Liver (tissue), 3 donors: ENCODE results near the gene TRAPPC5.

Experiments used
- CTCF ChIP-seq: fragments of 150-350 bp; IDR thresholded peaks from 2 replicates; pipeline ENCODE4 v1.5.1; 2017; ENCODE audit warnings: improper control_type of control experiment, low read depth, low read length; ENCODE audit not compliant: missing input control
- FOXA1 ChIP-seq: IDR thresholded peaks from 2 replicates; pipeline ENCODE4 v1.6.1; 2016; ENCODE audit warnings: antibody characterized with exemption
- GABPA ChIP-seq, 2 donors: IDR thresholded peaks in 1 of 2; conservative IDR thresholded peaks in 1 of 2; 2 replicates each; pipeline ENCODE4 v1.6.1; 2016; ENCODE audit warnings: antibody characterized with exemption in 2 of 2, mild to moderate bottlenecking in 1 of 2, moderate library complexity in 1 of 2
- MAX ChIP-seq: IDR thresholded peaks from 2 replicates; pipeline ENCODE4 v1.6.1; 2016; ENCODE audit warnings: antibody characterized with exemption
- REST ChIP-seq: IDR thresholded peaks from 2 replicates; pipeline ENCODE4 v1.6.1; 2016; ENCODE audit warnings: antibody characterized with exemption, mild to moderate bottlenecking
- SP1 ChIP-seq: IDR thresholded peaks from 2 replicates; pipeline ENCODE4 v1.6.1; 2018; ENCODE audit warnings: antibody characterized with exemption, mild to moderate bottlenecking
- TAF1 ChIP-seq: conservative IDR thresholded peaks from 2 replicates; pipeline ENCODE4 v1.6.1; 2016; ENCODE audit warnings: antibody characterized with exemption, mild to moderate bottlenecking
- YY1 ChIP-seq: IDR thresholded peaks from 2 replicates; pipeline ENCODE4 v1.6.1; 2016; ENCODE audit warnings: antibody characterized with exemption, mild to moderate bottlenecking
- ZBTB33 ChIP-seq: IDR thresholded peaks from 2 replicates; pipeline ENCODE4 v1.6.1; 2016; ENCODE audit warnings: antibody characterized with exemption
- donor health status: healthy.
- donor health status: healthy.

DNA sequence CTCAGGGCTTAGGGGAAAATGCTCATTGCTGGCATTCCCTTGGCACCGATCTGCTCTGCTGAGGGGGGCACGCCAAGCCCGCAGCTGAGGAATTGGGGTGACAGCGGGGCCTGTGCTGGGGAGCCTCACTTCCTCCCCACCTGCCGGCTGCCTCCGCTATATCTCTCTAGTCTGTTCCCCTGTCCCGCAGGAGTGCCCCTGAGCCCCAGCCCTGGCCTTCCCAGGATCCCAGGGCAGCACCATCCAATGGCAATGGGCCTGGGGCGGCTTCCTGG is 34.3 kb upstream of the TRAPPC5 start:
- TF ChIP-seq CTCF (no peak), MAX (no peak), FOXA1 (no peak), ZBTB33 (no peak), SP1 (no peak), TAF1 (no peak), REST (no peak), GABPA (IDR thresholded peaks at IDR 0.05 in 1 of 2, conservative IDR thresholded peaks at IDR 0.05 in 1 of 2) (no peak), YY1 (no peak)
